Ascending aorta (tissue), 2 donors: Measurements from ENCODE around the gene ZC3H7A. TPM values are rescaled to one million over a fixed set of nuclear protein-coding genes. Genes with fewer than 3 reads are reported as not detected.

Source experiments
- DNase-seq, 2 donors: peaks; one replicate each; pipeline ENCODE4 v3.0.0-alpha.2; 2019; ENCODE audit warnings: low spot score in 2 of 2
- H3K27ac ChIP-seq, 2 donors: fragments of 200-600 bp; sonication (generic); one replicate each; pipeline ENCODE4 v1.5.1; 2016 to 2017; ENCODE audit warnings: mild to moderate bottlenecking in 1 of 2
- H3K27me3 ChIP-seq: fragments of 200-600 bp; sonication (generic); one replicate; pipeline ENCODE4 v1.5.1; 2017
- H3K36me3 ChIP-seq, 2 donors: fragments of 200-600 bp; sonication (generic); one replicate each; pipeline ENCODE4 v1.5.1; 2016
- H3K4me1 ChIP-seq, 2 donors: fragments of 200-600 bp; sonication (generic); one replicate each; pipeline ENCODE4 v1.5.1; 2016 to 2017; ENCODE audit warnings: mild to moderate bottlenecking in 1 of 2
- H3K4me3 ChIP-seq, 2 donors: fragments of 200-600 bp; sonication (generic); one replicate each; pipeline ENCODE4 v1.5.1; 2016 to 2017; ENCODE audit warnings: mild to moderate bottlenecking in 1 of 2
- H3K9me3 ChIP-seq, 2 donors: fragments of 200-600 bp; sonication (generic); one replicate each; pipeline ENCODE4 v1.5.1; 2016
- CTCF ChIP-seq, 3 experiments: fragments of 200-600 bp in 2 of 3; fragments of 450-650 bp in 1 of 3; sonication (generic) in 2 of 3; IDR thresholded peaks; one replicate each; pipeline ENCODE4 v1.5.1; 2016 to 2019; ENCODE audit warnings: antibody characterized with exemption in 3 of 3, mild to moderate bottlenecking in 1 of 3, moderate library complexity in 1 of 3
- intact Hi-C: fragments of 100-400 bp; cut with DNase I; formaldehyde crosslinking; loops from one replicate; pipeline ENCODE4 v1.15.1; 2023
- total RNA-seq: library from RNA; depleted of rRNA; stranded (reverse); fragments of >200 nt; gene quantifications from one replicate; pipeline ENCODE4 v1.1.0, GENCODE V29; 2016

The ZC3H7A gene
- total RNA-seq, 1 donor from 2014 or later: 56.9 TPM

GRCh38 chr16:11774065-11774626 is 22.9 kb downstream of the ZC3H7A start:
- H3K9me3 ChIP-seq: no peaks in the 10 kb centered on the region
- no peak for TF ChIP-seq CTCF (IDR thresholded peaks at IDR 0.05)
- H3K27ac ChIP-seq: no peak overlapping the region
- no peaks in the 10 kb centered on the region for H3K4me1 ChIP-seq
- DNase-seq: no peak
- no peaks in the 10 kb centered on the region for H3K27me3 ChIP-seq
- intact Hi-C loops: no loop called here
- peaks cover 85 to 94% of the 10 kb centered on the region in 2 donors for H3K36me3 ChIP-seq
- H3K4me3 ChIP-seq: no peak overlapping the region

DNA sequence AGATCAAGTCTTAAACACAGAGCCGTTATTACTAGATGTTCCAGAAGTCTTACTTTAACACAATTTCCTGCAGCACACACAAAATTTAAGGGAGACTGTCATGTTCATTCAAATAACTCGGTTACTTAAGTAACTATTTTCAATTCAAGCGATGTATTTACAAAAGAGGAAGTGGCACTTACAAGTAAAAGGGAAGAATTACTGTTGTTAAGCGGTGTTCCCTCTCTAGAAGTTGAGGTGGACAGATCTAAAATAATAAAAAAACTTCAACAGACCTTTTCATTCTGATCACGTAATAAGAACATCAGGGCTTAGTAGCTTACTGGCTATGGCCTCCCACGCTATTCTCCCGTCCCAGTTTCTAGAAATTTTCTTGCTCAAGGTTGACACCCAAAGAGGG is 28.2 kb downstream of the ZC3H7A start:
- Histone ChIP-seq H3K4me3 (no peak overlapping the region), H3K27ac (no peak overlapping the region), H3K36me3 (peaks cover 90 to 93% of the 10 kb centered on the region in 2 donors), H3K4me1 (no peaks in the 10 kb centered on the region), H3K27me3 (no peaks in the 10 kb centered on the region), H3K9me3 (no peaks in the 10 kb centered on the region)
- no peak for DNase-seq
- intact Hi-C loops: no loop called here
- no peak for TF ChIP-seq CTCF (IDR thresholded peaks at IDR 0.05)

GRCh38 chr16:11762431-11762830 is 34.6 kb downstream of the ZC3H7A start:
- peaks cover 58 to 85% of the 10 kb centered on the region in 2 donors for H3K36me3 ChIP-seq
- TF ChIP-seq CTCF (IDR thresholded peaks at IDR 0.05): no peak
- intact Hi-C loops: no loop called here
- DNase-seq: no peak
- H3K4me3 ChIP-seq: no peak overlapping the region
- no peaks in the 10 kb centered on the region for H3K27me3 ChIP-seq
- H3K4me1 ChIP-seq: peaks cover 0 to 9% of the 10 kb centered on the region in 2 donors
- H3K27ac ChIP-seq: no peak overlapping the region
- H3K9me3 ChIP-seq: no peaks in the 10 kb centered on the region

GRCh38 chr16:11759997-11760396 is 37.1 kb downstream of the ZC3H7A start:
- H3K27ac ChIP-seq: no peak overlapping the region
- DNase-seq: no peak
- H3K4me1 ChIP-seq: peaks cover 0 to 9% of the 10 kb centered on the region in 2 donors
- intact Hi-C loops: no loop called here
- peaks cover 58 to 84% of the 10 kb centered on the region in 2 donors for H3K36me3 ChIP-seq
- no peak for TF ChIP-seq CTCF (IDR thresholded peaks at IDR 0.05)
- H3K9me3 ChIP-seq: no peaks in the 10 kb centered on the region
- no peak overlapping the region for H3K4me3 ChIP-seq
- no peaks in the 10 kb centered on the region for H3K27me3 ChIP-seq

- TF ChIP-seq CTCF (IDR thresholded peaks at IDR 0.05): no peak
- H3K4me3 ChIP-seq: no peak overlapping the region
- H3K27me3 ChIP-seq: no peaks in the 10 kb centered on the region
- no peaks in the 10 kb centered on the region for H3K9me3 ChIP-seq
- intact Hi-C loops: no loop called here
- peaks cover 56 to 89% of the 10 kb centered on the region in 2 donors for H3K36me3 ChIP-seq
- H3K4me1 ChIP-seq: peaks cover 0 to 9% of the 10 kb centered on the region in 2 donors
- no peak for DNase-seq
- H3K27ac ChIP-seq: no peak overlapping the region
Measured at GRCh38 chr16:11759163-11759834, 37.8 kb downstream of the ZC3H7A start.
